Left lung (tissue), 10 donors: ENCODE data around the gene AFG3L2. TPM values are rescaled to one million over a fixed set of nuclear protein-coding genes. Genes with fewer than 3 reads are reported as not detected.
A peak's percentile ranks its signal among the peaks of the same experiment; 100 is the strongest.

Source experiments
- ATAC-seq: fragments of 200-7000 bp; cut with Tn5 transposase; one replicate; pipeline ENCODE4 v1.9.1; 2020; ENCODE audit warnings: moderate library complexity
- DNase-seq, 4 donors: peaks; one replicate each; pipeline ENCODE4 v3.0.0-alpha.2; 2013 to 2020
- H3K27ac ChIP-seq, 2 donors: fragments of 200-600 bp; sonication (generic) in 1 of 2; one replicate each; pipeline versions ENCODE4 v1.5.0 to v1.8.0; 2020 to 2021
- H3K27me3 ChIP-seq, 2 donors: fragments of 200-600 bp; sonication (generic) in 1 of 2; one replicate each; pipeline versions ENCODE4 v1.5.0 to v1.8.0; 2020 to 2021
- H3K36me3 ChIP-seq, 2 donors: fragments of 200-600 bp; sonication (generic) in 1 of 2; one replicate each; pipeline versions ENCODE4 v1.5.0 to v1.8.0; 2020 to 2021
- H3K4me1 ChIP-seq, 2 donors: fragments of 200-600 bp; one replicate each; pipeline ENCODE4 v1.8.0; 2021
- H3K4me3 ChIP-seq, 2 donors: fragments of 200-600 bp; sonication (generic) in 1 of 2; one replicate each; pipeline versions ENCODE4 v1.5.0 to v1.8.0; 2020 to 2021; ENCODE audit warnings: mild to moderate bottlenecking in 1 of 2
- H3K9me3 ChIP-seq, 2 donors: fragments of 200-600 bp; sonication (generic) in 1 of 2; one replicate each; pipeline versions ENCODE4 v1.5.0 to v1.8.0; 2020 to 2021
- CTCF ChIP-seq, 2 donors: fragments of 200-600 bp; sonication (generic) in 1 of 2; IDR thresholded peaks; one replicate each; pipeline versions ENCODE4 v1.5.0 to v1.8.0; 2021; ENCODE audit warnings: antibody characterized with exemption in 2 of 2
- intact Hi-C, 2 donors: fragments of 100-400 bp; cut with DNase I; formaldehyde crosslinking; loops; one replicate each; pipeline versions ENCODE4 v1.11.2 to v1.14.2; 2022
- polyA plus RNA-seq, 6 donors: library from polyadenylated mRNA; unstranded; fragments of 120-200 nt; gene quantifications; one replicate each; pipeline ENCODE4 v1.2.1, GENCODE V29; 2013; ENCODE audit not compliant: insufficient read length in 6 of 6
- total RNA-seq, 2 donors: library from RNA; stranded (reverse); fragmentation: NEBNext Ultra II Directional; extraction: Animal tissue kit (Norgen Biotek cat#: 25700); gene quantifications; one replicate each; pipeline ENCODE4 v1.2.1, GENCODE V29; 2021
- donor health status: DM: no; HTN: yes; CAD: no.
- donor health status: DM: no; HTN: no; CAD: no.

AFG3L2 gene
- total and polyA plus RNA-seq, 8 donors = 30.3 to 48.4 (median 43.9) TPM

GRCh38 chr18:12406371-12407111, 29.5 kb upstream of the AFG3L2 start:
- ATAC-seq = peak; percentile 3
- H3K27ac ChIP-seq = no peak overlapping the region
- no peak for DNase-seq
- H3K36me3 ChIP-seq = no peaks in the 10 kb centered on the region
- peaks cover 0 to 46% of the 10 kb centered on the region in 2 donors for H3K27me3 ChIP-seq
- H3K4me3 ChIP-seq = no peak overlapping the region
- TF ChIP-seq CTCF (IDR thresholded peaks at IDR 0.05) = no peak
- intact Hi-C loops = no loop called here
- H3K4me1 ChIP-seq = peaks cover 0 to 23% of the 10 kb centered on the region in 2 donors
- H3K9me3 ChIP-seq = no peaks in the 10 kb centered on the region

GRCh38 chr18:12405066-12405465, 28.0 kb upstream of the AFG3L2 start:
- H3K9me3 ChIP-seq = no peaks in the 10 kb centered on the region
- no peaks in the 10 kb centered on the region for H3K36me3 ChIP-seq
- intact Hi-C loops = no loop called here
- no peak for TF ChIP-seq CTCF (IDR thresholded peaks at IDR 0.05)
- DNase-seq = no peak
- no peak for ATAC-seq
- H3K27ac ChIP-seq = no peak overlapping the region
- peaks cover 0 to 23% of the 10 kb centered on the region in 2 donors for H3K4me1 ChIP-seq
- no peak overlapping the region for H3K4me3 ChIP-seq
- peaks cover 0 to 46% of the 10 kb centered on the region in 2 donors for H3K27me3 ChIP-seq

GRCh38 chr18:12403601-12404506, 26.8 kb upstream of the AFG3L2 start:
- TF ChIP-seq CTCF (IDR thresholded peaks at IDR 0.05) = no peak
- Histone ChIP-seq H3K4me3 (no peak overlapping the region), H3K4me1 (peaks cover 0 to 22% of the 10 kb centered on the region in 2 donors), H3K36me3 (no peaks in the 10 kb centered on the region), H3K27ac (no peak overlapping the region), H3K27me3 (peaks cover 0 to 46% of the 10 kb centered on the region in 2 donors), H3K9me3 (no peaks in the 10 kb centered on the region)
- ATAC-seq (peak; percentile 10), DNase-seq (no peak)
- intact Hi-C loops = no loop called here

GRCh38 chr18:12401881-12402280, 24.9 kb upstream of the AFG3L2 start:
- Histone ChIP-seq H3K4me1 (peaks cover 0 to 7% of the 10 kb centered on the region in 2 donors), H3K4me3 (no peak overlapping the region), H3K27ac (no peak overlapping the region), H3K36me3 (no peaks in the 10 kb centered on the region), H3K27me3 (peaks cover 0 to 34% of the 10 kb centered on the region in 2 donors), H3K9me3 (no peaks in the 10 kb centered on the region)
- no peak for ATAC-seq
- no peak for DNase-seq
- TF ChIP-seq CTCF (IDR thresholded peaks at IDR 0.05) = no peak
- intact Hi-C loops = no loop called here

GRCh38 chr18:12399231-12399630, 22.2 kb upstream of the AFG3L2 start:
- no peak overlapping the region for H3K27ac ChIP-seq
- no peak overlapping the region for H3K4me3 ChIP-seq
- peaks cover 0 to 3% of the 10 kb centered on the region in 2 donors for H3K4me1 ChIP-seq
- no peaks in the 10 kb centered on the region for H3K9me3 ChIP-seq
- no peaks in the 10 kb centered on the region for H3K36me3 ChIP-seq
- ATAC-seq (no peak), DNase-seq (no peak)
- no peak for TF ChIP-seq CTCF (IDR thresholded peaks at IDR 0.05)
- intact Hi-C loops = no loop called here
- H3K27me3 ChIP-seq = peaks cover 0 to 10% of the 10 kb centered on the region in 2 donors
